Measurements from ENCODE around the gene MGAM2. TPM values are rescaled to one million over a fixed set of nuclear protein-coding genes. Genes with fewer than 3 reads are reported as not detected.

Gene MGAM2
- total and polyA plus RNA-seq, 2 of the 8 experiments (the other 6 are each of a cell fraction or from before 2014, with no cell fraction given) = 0.02 TPM; not detected in 1

- Histone ChIP-seq H4K8ac (ENCODE audit: extremely low read depth, insufficient read depth, low read length) (no peak overlapping the region), H2BK15ac (ENCODE audit: low read length) (no peak overlapping the region), H3K79me2 (ENCODE audit: control insufficient read depth in 1 of 2, insufficient read depth in 2 of 2, low read length in 2 of 2) (no peaks in the 10 kb centered on the region), H3K9me3 (ENCODE audit: insufficient read depth in 2 of 2, low read depth in 1 of 2, low read length in 1 of 2) (no peaks in the 10 kb centered on the region), H3K56ac (replicated peaks; ENCODE audit: insufficient read length, low read depth, low read length) (no peak overlapping the region), H2BK20ac (ENCODE audit: low read length) (no peak overlapping the region), H3K4ac (replicated peaks; ENCODE audit: insufficient read length, low read depth, low read length) (no peak overlapping the region), H3K4me3 (ENCODE audit: extremely low read depth in 1 of 4, insufficient read depth in 2 of 4, low read depth in 3 of 4, low read length in 4 of 4) (no peak overlapping the region), H3K18ac (ENCODE audit: extremely low read depth, low read length) (no peak overlapping the region), H3K27ac (ENCODE audit: low read depth, low read length) (no peak overlapping the region), H4K5ac (ENCODE audit: insufficient read length, low read depth, low read length) (no peak overlapping the region), H3K23me2 (ENCODE audit: low read depth, low read length) (no peaks in the 10 kb centered on the region), H2BK120ac (replicated peaks; ENCODE audit: low read depth, low read length) (no peak overlapping the region), H2BK5ac (ENCODE audit: low read depth, low read length) (no peak overlapping the region), H2BK12ac (ENCODE audit: low read depth, low read length) (no peak overlapping the region), H3K14ac (ENCODE audit: insufficient read length) (no peak overlapping the region), H4K20me1 (replicated peaks in 1 of 2; ENCODE audit: control insufficient read depth in 1 of 2, insufficient read depth in 2 of 2, low read length in 2 of 2) (no peaks in the 10 kb centered on the region), H3K79me1 (ENCODE audit: low read depth, low read length) (no peaks in the 10 kb centered on the region), H3K27me3 (replicated peaks in 1 of 4; ENCODE audit: control insufficient read depth in 3 of 4, extremely low read depth in 1 of 4, insufficient read depth in 3 of 4, low read length in 3 of 4) (no peaks in the 10 kb centered on the region), H4K91ac (replicated peaks; ENCODE audit: insufficient read length, low read length) (no peak overlapping the region), H2AK5ac (ENCODE audit: low read depth, low read length) (no peak overlapping the region), H3K9ac (replicated peaks in 1 of 4; ENCODE audit: extremely low read depth in 1 of 4, low read depth in 3 of 4, low read length in 3 of 4) (no peak overlapping the region; a peak in 1 of 7 replicates), H3K23ac (ENCODE audit: insufficient read length) (no peak overlapping the region), H2AFZ (ENCODE audit: low read length) (no peak overlapping the region), H3K4me1 (replicated peaks in 1 of 4; ENCODE audit: control insufficient read depth in 3 of 4, insufficient read depth in 4 of 4, low read length in 3 of 4) (no peaks in the 10 kb centered on the region; a peak in 1 of 7 replicates), H3K4me2 (ENCODE audit: insufficient read depth in 1 of 2, low read depth in 2 of 2, low read length in 2 of 2) (no peak overlapping the region), H3K36me3 (ENCODE audit: control insufficient read depth in 2 of 4, insufficient read depth in 4 of 4, low read length in 3 of 4) (no peaks in the 10 kb centered on the region)
- no peak for DNase-seq (ENCODE audit: low read depth in 1 of 2, low spot score in 2 of 2)
- FAIRE-seq = no peak
- WGBS, 2 experiments (ENCODE audit: extremely low coverage in 1 of 2, insufficient coverage in 1 of 2, insufficient read length in 1 of 2, insufficient replicate concordance in 2 of 2, low coverage in 1 of 2, low lambda C conversion rate in 2 of 2, missing lambda C conversion rate in 1 of 2) = 91% methylated on average over 3 of the region's 3 CpGs; no CpG with 5 or more reads in 1 of the 2 experiments
- CTCF ChIA-PET (ENCODE audit: partially characterized antibody) = interaction anchor here (0.8 to 2.5 kb wide), 4 partner anchors 30 to 210 kb away, joined by 4 to 30 read pairs (median 6); no protein-coding TSS in a partner anchor
- POLR2A ChIA-PET (ENCODE audit: partially characterized antibody) = no interaction called here
- TF ChIP-seq SAP30 (IDR thresholded peaks at IDR 0.05; ENCODE audit: insufficient read depth, insufficient replicate concordance, low read length) = no peak
- TF ChIP-seq GABPA (IDR thresholded peaks at IDR 0.05; ENCODE audit: borderline replicate concordance, insufficient read depth, low read length) = no peak
- TF ChIP-seq CTBP2 (IDR thresholded peaks at IDR 0.05; ENCODE audit: borderline replicate concordance, insufficient read depth, insufficient read length, low read length) = no peak
- no peak for TF ChIP-seq PHF8 (conservative IDR thresholded peaks at IDR 0.05; ENCODE audit: low read depth, low read length)
- no peak for TF ChIP-seq CHD1 (IDR thresholded peaks at IDR 0.05; ENCODE audit: low read depth, low read length)
- TF ChIP-seq CBX8 (IDR thresholded peaks at IDR 0.05; ENCODE audit: borderline replicate concordance, low read depth, low read length) = no peak
- no peak for TF ChIP-seq KDM1A (IDR thresholded peaks at IDR 0.05; ENCODE audit: borderline replicate concordance, low read length)
- no peak for TF ChIP-seq ATF3 (IDR thresholded peaks at IDR 0.05; ENCODE audit: insufficient read depth, low read depth, low read length)
These were observed 73.6 kb downstream of the MGAM2 start for GRCh38 chr7:142185069-142185468.

All from H1 (cell line).